OCI-LY7 (cell line): ENCODE results near the gene MPC1. TPM values are rescaled to one million over a fixed set of nuclear protein-coding genes. Genes with fewer than 3 reads are reported as not detected.

Experiments
- BruUV-seq: library from RNA; stranded (reverse); fragments of 400-500 nt; replicated peaks from 2 replicates; lab custom pipeline; 2021; lab: Mats Ljungman, UMichigan
- CTCF ChIA-PET: fragments of 300-600 bp; sonication (Branson Sonifier 250); formaldehyde crosslinking; loops from one replicate; lab custom pipeline; 2022; ENCODE audit warnings: antibody characterized with exemption; ENCODE audit not compliant: unreplicated experiment; lab: Charles Lee
- POLR2A ChIA-PET: fragments of 300-600 bp; sonication (Branson Sonifier 250); formaldehyde crosslinking; loops from one replicate; lab custom pipeline; 2022; ENCODE audit warnings: antibody characterized with exemption; lab: Charles Lee
- DNase-seq: peaks from one replicate; pipeline ENCODE4 v3.0.0-alpha.2; 2015; ENCODE audit warnings: low spot score
- H2AFZ ChIP-seq: fragments of 200-600 bp; sonication (generic), shearing (Covaris generic); 2 replicates; pipeline ENCODE4 v1.6.1; 2014; ENCODE audit warnings: mild to moderate bottlenecking, antibody characterized with exemption, low read length, moderate library complexity
- H3K27ac ChIP-seq: fragments of 200-600 bp; sonication (generic); 2 replicates; pipeline ENCODE4 v1.5.1; 2014; ENCODE audit warnings: mixed run types, low read depth, mild to moderate bottlenecking, moderate library complexity, low read length, inconsistent platforms; ENCODE audit not compliant: poor library complexity, severe bottlenecking
- H3K36me3 ChIP-seq: fragments of 200-600 bp; sonication (generic); 2 replicates; pipeline ENCODE4 v1.6.1; 2014; ENCODE audit warnings: mild to moderate bottlenecking, antibody characterized with exemption, low read length, moderate library complexity, mixed read lengths; ENCODE audit not compliant: insufficient read depth
- H3K4me1 ChIP-seq: fragments of 200-600 bp; sonication (generic); 2 replicates; pipeline ENCODE4 v1.5.1; 2014; ENCODE audit warnings: mild to moderate bottlenecking, low read length; ENCODE audit not compliant: insufficient read depth, poor library complexity, severe bottlenecking
- H3K4me2 ChIP-seq: fragments of 200-600 bp; sonication (generic); 2 replicates; pipeline ENCODE4 v1.6.1; 2014; ENCODE audit warnings: mild to moderate bottlenecking, low read length
- H3K4me3 ChIP-seq: fragments of 200-600 bp; sonication (generic); 2 replicates; pipeline ENCODE4 v1.5.1; 2014; ENCODE audit warnings: mild to moderate bottlenecking, low read depth, low read length; ENCODE audit not compliant: poor library complexity, severe bottlenecking
- H3K79me2 ChIP-seq: fragments of 200-600 bp; sonication (generic); 2 replicates; pipeline ENCODE4 v1.6.1; 2016; ENCODE audit warnings: low read depth, mild to moderate bottlenecking, low read length, moderate library complexity, mixed read lengths; ENCODE audit not compliant: insufficient read depth
- H3K9me2 ChIP-seq: fragments of 200-600 bp; sonication (generic); 2 replicates; pipeline ENCODE4 v1.6.1; 2016; ENCODE audit warnings: mild to moderate bottlenecking, low read length, mixed read lengths; ENCODE audit not compliant: insufficient read depth
- H3K9me3 ChIP-seq: fragments of 200-600 bp; sonication (generic); 2 replicates; pipeline ENCODE4 v1.6.1; 2014; ENCODE audit warnings: mild to moderate bottlenecking, mixed run types, low read length, mixed read lengths
- H4K20me1 ChIP-seq: fragments of 200-600 bp; sonication (generic); 2 replicates; pipeline ENCODE4 v1.6.1; 2014; ENCODE audit warnings: mild to moderate bottlenecking, antibody characterized with exemption, low read length, moderate library complexity, mixed read lengths; ENCODE audit not compliant: insufficient read depth
- CTCF ChIP-seq: fragments of 200-600 bp; sonication (generic); conservative IDR thresholded peaks from 2 replicates; pipeline ENCODE4 v1.5.1; 2014; ENCODE audit warnings: mild to moderate bottlenecking, antibody characterized with exemption, low read length, moderate library complexity, mixed read lengths
- EZH2phosphoT487 ChIP-seq: fragments of 200-600 bp; sonication (generic); IDR thresholded peaks from 2 replicates; pipeline ENCODE4 v1.6.1; 2018; ENCODE audit warnings: low read depth, borderline replicate concordance, mild to moderate bottlenecking, mixed run types, antibody characterized with exemption, low read length, moderate library complexity, mixed read lengths
- intact Hi-C: fragments of 100-400 bp; cut with micrococcal nuclease; formaldehyde crosslinking; loops from one replicate; pipeline ENCODE4 v1.10.0; 2022; ENCODE audit not compliant: unreplicated experiment
- total RNA-seq, 2 experiments: library from RNA; depleted of rRNA in 1 of 2; stranded (reverse); fragments of >200 nt in 1 of 2; shearing (Covaris generic) in 1 of 2; gene quantifications; 2 replicates each; pipeline ENCODE4 v1.2.3, GENCODE V29; 2014 to 2022

MPC1 gene
- total RNA-seq, 2 experiments from 2014 or later: 36.1 to 38.1 TPM

DNA sequence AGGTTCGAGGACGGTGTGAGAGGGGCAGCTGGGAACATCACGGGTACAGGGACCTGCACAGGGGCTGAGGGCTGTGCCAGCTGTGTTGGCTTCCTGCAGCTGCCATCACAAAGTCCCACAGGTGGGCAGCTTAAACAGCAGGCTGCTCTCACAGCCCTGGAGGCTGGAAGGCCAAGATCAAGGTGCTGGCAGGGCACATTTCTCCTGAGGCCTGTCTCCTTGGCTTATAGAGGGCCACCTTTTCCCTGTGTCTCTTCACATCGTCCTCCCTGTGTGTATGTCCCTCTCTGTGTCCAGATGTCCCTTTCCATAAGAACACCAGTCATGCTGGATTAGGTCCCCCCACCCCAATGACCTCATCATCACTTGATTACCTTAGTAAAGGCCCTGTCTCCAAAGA is 15.1 kb upstream of the MPC1 start:
- H3K4me3 ChIP-seq: no peak overlapping the region
- H2AFZ ChIP-seq: no peak overlapping the region
- no peak for DNase-seq
- no peaks in the 10 kb centered on the region for H3K9me3 ChIP-seq
- TF ChIP-seq EZH2phosphoT487 (no peak), CTCF (no peak)
- intact Hi-C loops: no loop called here
- no TSS peak for BruUV-seq
- H3K4me2 ChIP-seq: no peak overlapping the region
- ChIA-PET POLR2A (interaction anchor here (0.8 to 1.6 kb wide), 3 partner anchors 10 to 84 kb away, joined by 3 to 4 read pairs (median 3); no protein-coding TSS in a partner anchor), CTCF (interaction anchor here (1.2 kb wide), 1 partner anchor 121 kb away, joined by 6 read pairs; no protein-coding TSS in a partner anchor)
- H3K79me2 ChIP-seq: no peaks in the 10 kb centered on the region
- H3K9me2 ChIP-seq: no peaks in the 10 kb centered on the region
- H4K20me1 ChIP-seq: no peaks in the 10 kb centered on the region
- H3K27ac ChIP-seq: no peak overlapping the region
- no peaks in the 10 kb centered on the region for H3K36me3 ChIP-seq
- H3K4me1 ChIP-seq: peaks cover 4% of the 10 kb centered on the region

DNA sequence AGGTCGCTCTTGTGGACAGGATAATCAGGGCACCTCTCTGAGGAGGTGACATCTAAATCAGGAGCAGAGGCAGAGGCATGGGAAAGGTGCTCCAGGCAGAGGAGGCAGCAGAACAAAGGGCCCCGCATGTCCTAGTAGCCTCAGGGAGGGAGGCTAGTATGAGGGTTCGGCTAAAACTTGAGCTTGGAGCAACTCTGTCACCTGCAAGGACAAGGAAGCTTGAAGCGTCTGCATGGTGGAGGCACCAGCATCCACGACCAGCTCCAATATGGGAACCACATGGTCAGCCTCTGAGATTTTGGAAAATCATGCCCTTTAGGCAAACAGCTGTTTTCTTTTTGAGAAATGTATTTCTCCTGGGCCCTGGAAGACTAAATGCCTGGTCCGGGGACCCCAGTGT is 13.0 kb upstream of the MPC1 start:
- no peaks in the 10 kb centered on the region for H3K9me3 ChIP-seq
- no peaks in the 10 kb centered on the region for H3K79me2 ChIP-seq

More for the DNA sequence above, 13.0 kb upstream of the MPC1 start:
- H2AFZ ChIP-seq: no peak overlapping the region
- no peak for TF ChIP-seq CTCF
- no peak for TF ChIP-seq EZH2phosphoT487
- H3K4me2 ChIP-seq: no peak overlapping the region
- H4K20me1 ChIP-seq: no peaks in the 10 kb centered on the region
- no peaks in the 10 kb centered on the region for H3K36me3 ChIP-seq
- peaks cover 4% of the 10 kb centered on the region for H3K4me1 ChIP-seq
- no peaks in the 10 kb centered on the region for H3K9me2 ChIP-seq
- CTCF ChIA-PET: no interaction called here
- DNase-seq: no peak
- intact Hi-C loops: no loop called here
- POLR2A ChIA-PET: interaction anchor here (1.0 kb wide), 2 partner anchors 8 to 14 kb away, joined by 3 read pairs; no protein-coding TSS in a partner anchor
- H3K4me3 ChIP-seq: no peak overlapping the region
- no TSS peak for BruUV-seq
- no peak overlapping the region for H3K27ac ChIP-seq
